ENCODE measurements around the gene HADH. TPM values are rescaled to one million over a fixed set of nuclear protein-coding genes. Genes with fewer than 3 reads are reported as not detected.
A peak's percentile ranks its signal among the peaks of the same experiment; 100 is the strongest.

Gene HADH
- total and polyA plus RNA-seq, 2 experiments from 2014 or later: 4.5 to 30.8 TPM

- peaks cover 18% of the 10 kb centered on the region for H3K4me1 ChIP-seq (ENCODE audit: insufficient read depth)
- H3K27me3 ChIP-seq (replicated peaks; ENCODE audit: insufficient read depth): no peaks in the 10 kb centered on the region
- no peaks in the 10 kb centered on the region for H3K9me3 ChIP-seq (ENCODE audit: low read depth)
- H3K4me2 ChIP-seq (ENCODE audit: unreplicated experiment): no peak overlapping the region
- TF ChIP-seq EZH2phosphoT487 (IDR thresholded peaks at IDR 0.05; ENCODE audit: insufficient read depth, low read depth): no peak
- no peak for TF ChIP-seq EZH2 (IDR thresholded peaks at IDR 0.05; ENCODE audit: insufficient read depth, poor library complexity, severe bottlenecking)
- no peaks in the 10 kb centered on the region for H3K9me2 ChIP-seq (ENCODE audit: insufficient read depth)
- no peaks in the 10 kb centered on the region for H4K20me1 ChIP-seq (ENCODE audit: insufficient read depth)
- H3K79me2 ChIP-seq (ENCODE audit: insufficient read depth): no peaks in the 10 kb centered on the region
- DNase-seq: no peak
- 74 to 76% methylated on average over 3 of the region's 3 CpGs for WGBS, 2 experiments (ENCODE audit: low coverage in 1 of 2, low lambda C conversion rate in 2 of 2, missing lambda C conversion rate in 2 of 2)
- no peaks in the 10 kb centered on the region for H3K36me3 ChIP-seq (ENCODE audit: low read depth)
- H3K27ac ChIP-seq: no peak overlapping the region
- H2AFZ ChIP-seq: no peak overlapping the region
- H3K9ac ChIP-seq: no peak overlapping the region
- in situ Hi-C loops (cut with MboI): no loop called here
- H3F3A ChIP-seq (ENCODE audit: insufficient read depth): no peaks in the 10 kb centered on the region
- H3K4me3 ChIP-seq: no peak overlapping the region
Observed at GRCh38 chr4:108055787-108056186, 66.1 kb downstream of the HADH start.

DNA sequence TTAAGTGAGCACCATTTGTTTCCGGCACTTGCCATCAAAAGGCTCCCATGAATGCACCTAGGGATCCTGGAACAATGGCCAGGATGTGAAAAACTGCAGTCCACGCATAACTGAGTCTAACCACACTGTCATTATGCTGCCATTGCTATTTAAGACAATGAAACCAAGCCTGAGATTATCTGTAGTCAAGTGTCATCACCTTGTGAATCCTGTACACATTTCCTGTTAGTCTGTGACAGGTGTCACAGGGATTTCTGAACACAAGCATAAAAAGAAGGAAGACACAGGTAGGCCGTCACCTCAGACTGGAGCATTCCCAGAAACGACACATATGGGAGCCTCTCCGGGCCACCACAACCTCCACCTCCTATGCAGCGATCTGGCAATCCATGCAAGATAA, 66.7 kb downstream of the HADH start:
- Histone ChIP-seq H3K9ac (no peak overlapping the region), H3K4me1 (ENCODE audit: insufficient read depth) (peaks cover 18% of the 10 kb centered on the region), H3K36me3 (ENCODE audit: low read depth) (no peaks in the 10 kb centered on the region), H3K4me2 (ENCODE audit: unreplicated experiment) (no peak overlapping the region), H3F3A (ENCODE audit: insufficient read depth) (no peaks in the 10 kb centered on the region), H3K9me2 (ENCODE audit: insufficient read depth) (no peaks in the 10 kb centered on the region), H3K9me3 (ENCODE audit: low read depth) (no peaks in the 10 kb centered on the region), H3K4me3 (no peak overlapping the region), H3K27me3 (replicated peaks; ENCODE audit: insufficient read depth) (no peaks in the 10 kb centered on the region), H3K79me2 (ENCODE audit: insufficient read depth) (no peaks in the 10 kb centered on the region), H4K20me1 (ENCODE audit: insufficient read depth) (no peaks in the 10 kb centered on the region), H3K27ac (no peak overlapping the region), H2AFZ (no peak overlapping the region)
- in situ Hi-C loops (cut with MboI): no loop called here
- 67 to 69% methylated on average over 6 of the region's 6 CpGs for WGBS, 2 experiments (ENCODE audit: low coverage in 1 of 2, low lambda C conversion rate in 2 of 2, missing lambda C conversion rate in 2 of 2)
- DNase-seq: no peak
- TF ChIP-seq EZH2 (IDR thresholded peaks at IDR 0.05; ENCODE audit: insufficient read depth, poor library complexity, severe bottlenecking) (no peak), EZH2phosphoT487 (IDR thresholded peaks at IDR 0.05; ENCODE audit: insufficient read depth, low read depth) (no peak)

DNA sequence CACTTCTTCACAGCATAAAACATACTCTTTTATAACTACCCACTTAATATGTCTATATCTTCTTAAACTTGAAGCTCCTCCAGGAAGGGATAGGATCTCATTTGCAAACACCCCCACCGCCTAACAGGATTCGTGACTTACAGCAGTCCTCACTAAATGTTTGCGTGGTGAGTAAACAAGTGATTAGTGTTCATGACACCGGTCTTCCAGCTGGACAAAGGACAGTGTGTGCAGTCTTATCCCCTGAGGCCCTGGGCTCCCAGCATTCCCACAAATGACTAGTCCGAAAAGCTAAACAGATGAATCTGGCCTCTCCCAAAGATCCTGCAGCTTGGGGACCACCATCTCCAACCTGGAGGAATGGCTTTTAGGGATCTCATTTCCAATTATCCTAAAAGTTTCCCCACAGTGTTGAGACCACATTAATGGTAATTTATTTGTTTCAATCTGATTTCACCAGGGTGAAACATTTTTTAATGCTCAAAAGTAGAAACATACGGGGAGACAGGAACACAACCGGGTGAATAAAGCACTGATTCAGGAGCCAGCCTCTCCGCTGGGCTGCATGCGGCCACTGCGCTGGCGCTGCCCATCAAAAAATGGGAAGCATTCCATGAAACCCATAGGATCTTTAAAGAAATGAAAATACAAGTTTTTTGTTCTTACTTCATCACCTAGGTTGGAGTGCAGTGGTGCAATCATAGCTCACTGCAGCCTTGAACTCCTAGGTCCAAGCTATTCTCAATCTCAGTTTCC, 69.2 kb downstream of the HADH start:
- Histone ChIP-seq H3K4me1 (ENCODE audit: insufficient read depth) (peaks cover 18% of the 10 kb centered on the region), H3K9me2 (ENCODE audit: insufficient read depth) (no peaks in the 10 kb centered on the region), H2AFZ (0 out of 2 replicates have a peak overlapping the region, but pooled peaks have one; percentile 1), H3K4me3 (no peak overlapping the region), H3K9me3 (ENCODE audit: low read depth) (no peaks in the 10 kb centered on the region), H3K79me2 (ENCODE audit: insufficient read depth) (no peaks in the 10 kb centered on the region), H3K36me3 (ENCODE audit: low read depth) (no peaks in the 10 kb centered on the region), H3K27me3 (replicated peaks; ENCODE audit: insufficient read depth) (no peaks in the 10 kb centered on the region), H3K9ac (no peak overlapping the region), H4K20me1 (ENCODE audit: insufficient read depth) (no peaks in the 10 kb centered on the region), H3K27ac (no peak overlapping the region), H3F3A (ENCODE audit: insufficient read depth) (no peaks in the 10 kb centered on the region), H3K4me2 (ENCODE audit: unreplicated experiment) (peak overlapping the region; percentile 3)
- peak; percentile 78 for DNase-seq
- TF ChIP-seq EZH2 (IDR thresholded peaks at IDR 0.05; ENCODE audit: insufficient read depth, poor library complexity, severe bottlenecking) (no peak), EZH2phosphoT487 (IDR thresholded peaks at IDR 0.05; ENCODE audit: insufficient read depth, low read depth) (no peak)
- 55 to 58% methylated on average over 11 of the region's 11 CpGs for WGBS, 2 experiments (ENCODE audit: low coverage in 1 of 2, low lambda C conversion rate in 2 of 2, missing lambda C conversion rate in 2 of 2)
- in situ Hi-C loops (cut with MboI): no loop called here

DNA sequence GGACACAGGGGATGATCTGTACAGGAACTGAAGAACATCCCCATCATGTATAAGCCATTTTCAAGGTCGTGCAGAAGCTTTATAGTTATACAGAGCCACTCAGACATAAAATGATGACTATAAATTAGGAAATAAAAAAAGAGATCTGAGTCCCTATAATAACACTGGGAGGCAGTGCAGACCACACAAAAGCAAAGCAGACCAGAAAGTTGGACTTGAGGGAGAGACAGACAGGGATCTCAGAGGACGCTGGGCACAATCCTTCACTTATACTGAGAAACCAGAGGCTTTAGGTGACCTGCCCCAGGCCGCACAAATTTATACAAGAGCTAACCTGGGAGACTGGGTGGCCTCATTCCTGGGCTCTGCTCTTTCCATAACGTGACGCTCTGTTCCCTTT, 70.5 kb downstream of the HADH start:
- no peaks in the 10 kb centered on the region for H3K79me2 ChIP-seq (ENCODE audit: insufficient read depth)
- no peak overlapping the region for H3K27ac ChIP-seq
- in situ Hi-C loops (cut with MboI): no loop called here
- H3K9ac ChIP-seq: no peak overlapping the region
- H3K27me3 ChIP-seq (replicated peaks; ENCODE audit: insufficient read depth): no peaks in the 10 kb centered on the region
- no peak for TF ChIP-seq EZH2phosphoT487 (IDR thresholded peaks at IDR 0.05; ENCODE audit: insufficient read depth, low read depth)
- TF ChIP-seq EZH2 (IDR thresholded peaks at IDR 0.05; ENCODE audit: insufficient read depth, poor library complexity, severe bottlenecking): no peak
- H3K9me2 ChIP-seq (ENCODE audit: insufficient read depth): no peaks in the 10 kb centered on the region
- no peaks in the 10 kb centered on the region for H3F3A ChIP-seq (ENCODE audit: insufficient read depth)
- no peak overlapping the region for H2AFZ ChIP-seq
- no peaks in the 10 kb centered on the region for H4K20me1 ChIP-seq (ENCODE audit: insufficient read depth)
- H3K4me1 ChIP-seq (ENCODE audit: insufficient read depth): peaks cover 18% of the 10 kb centered on the region
- no peak overlapping the region for H3K4me2 ChIP-seq (ENCODE audit: unreplicated experiment)
- no peak overlapping the region for H3K4me3 ChIP-seq
- H3K36me3 ChIP-seq (ENCODE audit: low read depth): no peaks in the 10 kb centered on the region
- peak; percentile 48 for DNase-seq
- WGBS, 2 experiments (ENCODE audit: low coverage in 1 of 2, low lambda C conversion rate in 2 of 2, missing lambda C conversion rate in 2 of 2): 48 to 50% methylated on average over 5 of the region's 5 CpGs
- no peaks in the 10 kb centered on the region for H3K9me3 ChIP-seq (ENCODE audit: low read depth)
